GM21619 (cell line): ENCODE measurements around the gene CLEC2B.
"Not testable (repeated sequence)": the region's sequence is repeated elsewhere in the genome, so short reads cannot be mapped to it uniquely, and the experiment has no call there.

Experiments
- ATAC-seq: cut with Tn5 transposase; IDR thresholded peaks from one replicate; pipeline ENCODE4 v1.9.1; 2021; ENCODE audit not compliant: unreplicated experiment

The CLEC2B gene

GRCh38 chr12:9869307-9870161 lies at the start of gene CLEC2B:
Gene CLEC2B, minus strand, starts transcription at chr12:9869354.
- ATAC-seq: peak; percentile 36

GRCh38 chr12:9911708-9912107 lies 42.6 kb upstream of the CLEC2B start:
- ATAC-seq: no peak

GRCh38 chr12:9910716-9911421 lies 41.7 kb upstream of the CLEC2B start:
- no peak for ATAC-seq

GRCh38 chr12:9909724-9910123 lies 40.6 kb upstream of the CLEC2B start:
- no peak for ATAC-seq

- ATAC-seq: no peak
Measured at GRCh38 chr12:9908350-9908749, 39.2 kb upstream of the CLEC2B start.

- ATAC-seq: no peak
Measured at GRCh38 chr12:9907769-9908168, 38.6 kb upstream of the CLEC2B start.

GRCh38 chr12:9906873-9907272 lies 37.7 kb upstream of the CLEC2B start:
- no peak for ATAC-seq

- no peak for ATAC-seq
Measured at GRCh38 chr12:9902539-9903228, 33.5 kb upstream of the CLEC2B start.

- ATAC-seq: no peak
Measured at GRCh38 chr12:9900930-9901329, 31.8 kb upstream of the CLEC2B start.

- no peak for ATAC-seq
Measured at GRCh38 chr12:9899209-9899608, 30.1 kb upstream of the CLEC2B start.

GRCh38 chr12:9897535-9897934 lies 28.4 kb upstream of the CLEC2B start:
- no peak for ATAC-seq

- ATAC-seq: no peak
Measured at GRCh38 chr12:9895215-9895971, 26.2 kb upstream of the CLEC2B start.

- ATAC-seq: no peak
Measured at GRCh38 chr12:9888665-9889273, 19.6 kb upstream of the CLEC2B start.

GRCh38 chr12:9883175-9883574 lies 14.0 kb upstream of the CLEC2B start:
- ATAC-seq: no peak

GRCh38 chr12:9881988-9882387 lies 12.8 kb upstream of the CLEC2B start:
- ATAC-seq: no peak

- no peak for ATAC-seq
Measured at GRCh38 chr12:9881246-9881645, 12.1 kb upstream of the CLEC2B start, which contains the start of gene KLRF2. Gene KLRF2, plus strand, starts transcription at chr12:9881489. Its CDS starts 107 bp downstream, at chr12:9881596.

- ATAC-seq: no peak
Measured at GRCh38 chr12:9880532-9881078, 11.5 kb upstream of the CLEC2B start.

GRCh38 chr12:9876120-9876519 lies 7.0 kb upstream of the CLEC2B start:
- ATAC-seq: not testable (repeated sequence)

- ATAC-seq: no peak
Measured at GRCh38 chr12:9872742-9873141, 3.6 kb upstream of the CLEC2B start.

- no peak for ATAC-seq
Measured at GRCh38 chr12:9872162-9872561, 3.0 kb upstream of the CLEC2B start.
